ENCODE data around the gene TNS1. TPM values are rescaled to one million over a fixed set of nuclear protein-coding genes. Genes with fewer than 3 reads are reported as not detected.

The TNS1 gene
- total and polyA plus RNA-seq, 10 of the 15 experiments (the other 5 are each of a cell fraction or from before 2014, with no cell fraction given) = 0.05 to 0.44 TPM; not detected in 8

- H3K9me3 ChIP-seq (replicated peaks; ENCODE audit: control insufficient read depth, insufficient read depth, low read length) = no peaks in the 10 kb centered on the region
- no peaks in the 10 kb centered on the region for H3K4me1 ChIP-seq (ENCODE audit: control insufficient read depth, insufficient read depth, low read length)
- RAD21 ChIA-PET (ENCODE audit: unreplicated experiment) = no interaction called here
- DNase-seq (ENCODE audit: low read depth, low spot score) (no peak), FAIRE-seq (no peak), ATAC-seq (no peak)
- intact Hi-C loops (cut with micrococcal nuclease; ENCODE audit: unreplicated experiment) (no loop called here), in situ Hi-C loops (cut with MboI) (no loop called here)
- H3K27ac ChIP-seq (ENCODE audit: control insufficient read depth, insufficient read depth) = no peak overlapping the region
- no TSS peak for BruUV-seq (replicated peaks)
- H3K27me3 ChIP-seq (replicated peaks in 1 of 2; ENCODE audit: control insufficient read depth in 2 of 2, insufficient read depth in 2 of 2, low read length in 1 of 2) = no peaks in the 10 kb centered on the region; a peak in 3 of 4 replicates
- TF ChIP-seq E2F8 (IDR thresholded peaks at IDR 0.05; ENCODE audit: low read depth, partially characterized antibody) (no peak), HDAC2 (IDR thresholded peaks at IDR 0.05) (no peak), ETV6 (conservative IDR thresholded peaks at IDR 0.05 in 1 of 2, IDR thresholded peaks at IDR 0.05 in 1 of 2; ENCODE audit: borderline replicate concordance in 1 of 2, low read depth in 1 of 2) (no peak), SIN3A (IDR thresholded peaks at IDR 0.05; ENCODE audit: low read depth, low read length) (no peak), FOXM1 (IDR thresholded peaks at IDR 0.05; ENCODE audit: low read depth, low read length) (no peak), CREB1 (IDR thresholded peaks at IDR 0.05; ENCODE audit: low read depth) (no peak), MLLT1 (IDR thresholded peaks at IDR 0.05) (no peak), GABPA (IDR thresholded peaks at IDR 0.05; ENCODE audit: low read depth) (no peak), NR2F1 (conservative IDR thresholded peaks at IDR 0.05) (no peak)
- TF ChIP-seq, protein P1, sequence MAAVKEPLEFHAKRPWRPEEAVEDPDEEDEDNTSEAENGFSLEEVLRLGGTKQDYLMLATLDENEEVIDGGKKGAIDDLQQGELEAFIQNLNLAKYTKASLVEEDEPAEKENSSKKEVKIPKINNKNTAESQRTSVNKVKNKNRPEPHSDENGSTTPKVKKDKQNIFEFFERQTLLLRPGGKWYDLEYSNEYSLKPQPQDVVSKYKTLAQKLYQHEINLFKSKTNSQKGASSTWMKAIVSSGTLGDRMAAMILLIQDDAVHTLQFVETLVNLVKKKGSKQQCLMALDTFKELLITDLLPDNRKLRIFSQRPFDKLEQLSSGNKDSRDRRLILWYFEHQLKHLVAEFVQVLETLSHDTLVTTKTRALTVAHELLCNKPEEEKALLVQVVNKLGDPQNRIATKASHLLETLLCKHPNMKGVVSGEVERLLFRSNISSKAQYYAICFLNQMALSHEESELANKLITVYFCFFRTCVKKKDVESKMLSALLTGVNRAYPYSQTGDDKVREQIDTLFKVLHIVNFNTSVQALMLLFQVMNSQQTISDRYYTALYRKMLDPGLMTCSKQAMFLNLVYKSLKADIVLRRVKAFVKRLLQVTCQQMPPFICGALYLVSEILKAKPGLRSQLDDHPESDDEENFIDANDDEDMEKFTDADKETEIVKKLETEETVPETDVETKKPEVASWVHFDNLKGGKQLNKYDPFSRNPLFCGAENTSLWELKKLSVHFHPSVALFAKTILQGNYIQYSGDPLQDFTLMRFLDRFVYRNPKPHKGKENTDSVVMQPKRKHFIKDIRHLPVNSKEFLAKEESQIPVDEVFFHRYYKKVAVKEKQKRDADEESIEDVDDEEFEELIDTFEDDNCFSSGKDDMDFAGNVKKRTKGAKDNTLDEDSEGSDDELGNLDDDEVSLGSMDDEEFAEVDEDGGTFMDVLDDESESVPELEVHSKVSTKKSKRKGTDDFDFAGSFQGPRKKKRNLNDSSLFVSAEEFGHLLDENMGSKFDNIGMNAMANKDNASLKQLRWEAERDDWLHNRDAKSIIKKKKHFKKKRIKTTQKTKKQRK (IDR thresholded peaks at IDR 0.05; ENCODE audit: low read depth, low read length) = no peak
- no peak overlapping the region for H3K4me2 ChIP-seq (ENCODE audit: control insufficient read depth, insufficient read depth)
- no peaks in the 10 kb centered on the region for H3K79me2 ChIP-seq (ENCODE audit: control insufficient read depth, insufficient read depth, low read length)
- H3K9ac ChIP-seq (ENCODE audit: control insufficient read depth, insufficient read depth, low read length) = no peak overlapping the region
- SMC1A ChIA-PET (ENCODE audit: uncharacterized antibody, unreplicated experiment) = no interaction called here
- CTCF ChIA-PET = interaction anchor here (0.6 kb wide), 1 partner anchor 25 kb away, joined by 3 read pairs; no protein-coding TSS in a partner anchor
- no peak overlapping the region for H2AFZ ChIP-seq (ENCODE audit: control insufficient read depth, low read depth, low read length)
- no peaks in the 10 kb centered on the region for H3K36me3 ChIP-seq (ENCODE audit: control insufficient read depth in 2 of 2, insufficient read depth in 2 of 2, low read length in 1 of 2)
- H4K20me1 ChIP-seq (ENCODE audit: control insufficient read depth, insufficient read depth) = no peaks in the 10 kb centered on the region; the same call in 1 of the 2 replicates
- 10% methylated on average over 5 of the region's 5 CpGs for WGBS (ENCODE audit: insufficient coverage, insufficient replicate concordance, low lambda C conversion rate, missing lambda C conversion rate)
- H3K4me3 ChIP-seq = no peak overlapping the region
- POLR2A ChIA-PET = no interaction called here
Measured at GRCh38 chr2:217945530-217945929, 57.3 kb downstream of the TNS1 start.
